ENCODE data around the gene PGAM2. TPM values are rescaled to one million over a fixed set of nuclear protein-coding genes. Genes with fewer than 3 reads are reported as not detected.

Gene PGAM2
- total RNA-seq, 1 donor from 2014 or later = 0.44 TPM

DNA sequence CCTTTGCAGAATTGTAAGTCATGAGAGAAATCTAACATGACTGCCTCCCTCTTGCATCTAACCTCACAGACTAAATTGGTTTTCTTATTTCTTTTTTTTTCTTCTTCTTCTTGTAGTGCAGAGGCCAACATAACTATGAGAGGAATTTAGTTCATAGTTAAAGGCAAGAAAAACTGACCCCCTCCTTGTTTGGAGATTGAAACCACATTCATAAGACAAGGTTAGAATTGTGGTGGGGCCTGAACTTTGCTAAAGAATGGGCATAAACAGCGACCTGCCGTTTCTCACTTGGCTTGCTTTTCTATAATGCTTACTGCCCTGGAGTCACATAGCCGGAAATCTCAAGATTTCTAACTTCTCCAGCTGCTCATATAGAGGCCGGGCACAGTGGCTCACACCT, 19.3 kb upstream of the PGAM2 start:
- peaks cover 32% of the 10 kb centered on the region for H3K4me1 ChIP-seq
- H3K9me3 ChIP-seq = no peaks in the 10 kb centered on the region
- peaks cover 9% of the 10 kb centered on the region for H3K36me3 ChIP-seq
- H3K4me3 ChIP-seq = no peak overlapping the region
- no peaks in the 10 kb centered on the region for H3K27me3 ChIP-seq (ENCODE audit: low read depth)
- DNase-seq = no peak
- intact Hi-C loops (cut with DNase I) = no loop called here
- peak overlapping the region; percentile 93 for H3K27ac ChIP-seq
- no peak for ATAC-seq
- TF ChIP-seq, protein P1, sequence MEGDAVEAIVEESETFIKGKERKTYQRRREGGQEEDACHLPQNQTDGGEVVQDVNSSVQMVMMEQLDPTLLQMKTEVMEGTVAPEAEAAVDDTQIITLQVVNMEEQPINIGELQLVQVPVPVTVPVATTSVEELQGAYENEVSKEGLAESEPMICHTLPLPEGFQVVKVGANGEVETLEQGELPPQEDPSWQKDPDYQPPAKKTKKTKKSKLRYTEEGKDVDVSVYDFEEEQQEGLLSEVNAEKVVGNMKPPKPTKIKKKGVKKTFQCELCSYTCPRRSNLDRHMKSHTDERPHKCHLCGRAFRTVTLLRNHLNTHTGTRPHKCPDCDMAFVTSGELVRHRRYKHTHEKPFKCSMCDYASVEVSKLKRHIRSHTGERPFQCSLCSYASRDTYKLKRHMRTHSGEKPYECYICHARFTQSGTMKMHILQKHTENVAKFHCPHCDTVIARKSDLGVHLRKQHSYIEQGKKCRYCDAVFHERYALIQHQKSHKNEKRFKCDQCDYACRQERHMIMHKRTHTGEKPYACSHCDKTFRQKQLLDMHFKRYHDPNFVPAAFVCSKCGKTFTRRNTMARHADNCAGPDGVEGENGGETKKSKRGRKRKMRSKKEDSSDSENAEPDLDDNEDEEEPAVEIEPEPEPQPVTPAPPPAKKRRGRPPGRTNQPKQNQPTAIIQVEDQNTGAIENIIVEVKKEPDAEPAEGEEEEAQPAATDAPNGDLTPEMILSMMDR (IDR thresholded peaks at IDR 0.05) = no peak

DNA sequence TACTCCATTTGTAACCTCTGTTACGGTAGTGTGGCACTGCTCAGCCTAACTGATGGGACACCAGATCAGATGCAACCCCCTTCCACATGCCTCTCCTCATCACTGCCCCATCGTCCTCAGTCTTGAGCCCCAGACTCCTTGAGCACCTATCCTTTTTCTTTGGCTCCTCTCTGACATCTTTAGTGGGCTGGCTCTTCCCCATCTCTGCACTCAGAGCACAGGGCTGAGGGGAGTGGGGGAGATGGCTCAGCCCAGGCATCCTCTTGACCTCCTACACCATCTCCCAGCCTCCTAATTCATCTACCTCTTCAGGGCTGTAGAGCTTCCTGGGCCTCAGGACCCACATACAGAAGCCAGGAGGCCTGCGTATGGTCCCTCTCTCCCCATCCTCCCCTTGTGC, 18.4 kb upstream of the PGAM2 start:
- no peaks in the 10 kb centered on the region for H3K27me3 ChIP-seq (ENCODE audit: low read depth)
- no peak overlapping the region for H3K4me3 ChIP-seq
- intact Hi-C loops (cut with DNase I) = no loop called here
- ATAC-seq (no peak), DNase-seq (peak; percentile 20)
- TF ChIP-seq, protein P1 (IDR thresholded peaks at IDR 0.05) = no peak
- H3K9me3 ChIP-seq = no peaks in the 10 kb centered on the region
- peak overlapping the region; percentile 93 for H3K27ac ChIP-seq
- H3K4me1 ChIP-seq = peaks cover 32% of the 10 kb centered on the region
- peaks cover 18% of the 10 kb centered on the region for H3K36me3 ChIP-seq

DNA sequence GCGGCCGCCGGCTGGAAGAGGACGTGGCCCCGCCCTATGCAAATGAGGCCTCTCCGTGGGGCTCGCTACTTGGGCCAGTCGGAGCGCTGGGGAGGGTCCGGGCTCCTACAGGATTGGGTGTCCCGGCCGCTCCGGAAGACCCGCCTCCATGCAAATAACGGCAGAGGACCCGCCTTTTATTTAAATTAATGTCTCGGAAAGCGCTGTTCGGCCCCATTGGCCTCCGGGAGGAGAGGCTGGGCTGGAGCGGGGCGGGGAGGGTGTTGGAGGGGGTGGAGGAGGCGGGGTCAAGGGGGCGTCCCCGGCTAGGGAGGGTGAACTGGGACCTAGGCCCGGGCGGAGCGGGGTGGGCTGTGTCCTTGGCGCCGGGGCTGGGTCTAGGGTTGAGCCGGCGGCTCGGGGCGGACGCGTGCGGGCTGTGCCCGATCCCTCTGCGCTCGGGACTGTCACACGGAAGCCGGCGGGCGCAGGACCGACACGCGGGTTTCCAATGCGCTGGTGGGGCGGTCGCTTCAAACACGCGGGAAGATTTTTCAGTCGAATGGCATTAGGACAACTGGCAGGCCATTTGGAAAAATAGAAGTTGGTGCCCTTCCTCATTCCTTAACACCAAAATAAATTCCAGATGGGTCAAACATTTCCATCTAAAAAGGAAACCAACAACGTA, 17.3 kb upstream of the PGAM2 start:
- H3K4me3 ChIP-seq = peak overlapping the region; percentile 90
- ATAC-seq (peak; percentile 98), DNase-seq (peak; percentile 100)
- H3K27ac ChIP-seq = peak overlapping the region; percentile 93
- intact Hi-C loops (cut with DNase I) = no loop called here
- no peaks in the 10 kb centered on the region for H3K9me3 ChIP-seq
- H3K4me1 ChIP-seq = peaks cover 30% of the 10 kb centered on the region
- peaks cover 30% of the 10 kb centered on the region for H3K36me3 ChIP-seq
- TF ChIP-seq, protein P1 (IDR thresholded peaks at IDR 0.05) = no peak
- no peaks in the 10 kb centered on the region for H3K27me3 ChIP-seq (ENCODE audit: low read depth)

DNA sequence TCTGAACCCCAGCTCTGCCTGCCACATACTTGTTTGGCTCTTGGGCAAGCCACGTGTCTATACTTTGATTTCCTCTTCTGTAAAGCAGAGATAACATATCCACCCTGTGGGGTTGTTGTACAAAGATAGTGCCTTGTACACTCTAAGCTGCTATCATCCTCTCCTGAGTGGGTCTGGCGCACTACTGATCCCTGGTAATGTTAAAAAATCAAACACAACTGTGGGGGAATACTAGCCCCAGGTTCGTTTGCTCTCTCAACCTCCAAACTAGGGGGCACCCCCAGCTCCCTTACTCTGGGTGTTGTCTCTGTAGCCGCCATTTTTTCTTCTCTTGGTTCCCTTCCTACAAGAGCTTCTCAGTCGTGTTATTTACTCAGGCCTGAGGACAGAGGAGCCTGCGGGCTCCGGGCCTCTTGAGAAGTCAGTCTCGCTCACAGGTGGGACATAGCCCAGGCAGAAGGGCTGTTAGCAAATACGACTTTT, 15.9 kb upstream of the PGAM2 start:
- H3K4me1 ChIP-seq = peaks cover 22% of the 10 kb centered on the region
- ATAC-seq (no peak), DNase-seq (peak; percentile 46)
- peaks cover 43% of the 10 kb centered on the region for H3K36me3 ChIP-seq
- no peaks in the 10 kb centered on the region for H3K27me3 ChIP-seq (ENCODE audit: low read depth)
- H3K4me3 ChIP-seq = peak overlapping the region; percentile 90
- TF ChIP-seq, protein P1 (IDR thresholded peaks at IDR 0.05) = no peak
- H3K27ac ChIP-seq = peak overlapping the region; percentile 93
- no peaks in the 10 kb centered on the region for H3K9me3 ChIP-seq
- intact Hi-C loops (cut with DNase I) = no loop called here

DNA sequence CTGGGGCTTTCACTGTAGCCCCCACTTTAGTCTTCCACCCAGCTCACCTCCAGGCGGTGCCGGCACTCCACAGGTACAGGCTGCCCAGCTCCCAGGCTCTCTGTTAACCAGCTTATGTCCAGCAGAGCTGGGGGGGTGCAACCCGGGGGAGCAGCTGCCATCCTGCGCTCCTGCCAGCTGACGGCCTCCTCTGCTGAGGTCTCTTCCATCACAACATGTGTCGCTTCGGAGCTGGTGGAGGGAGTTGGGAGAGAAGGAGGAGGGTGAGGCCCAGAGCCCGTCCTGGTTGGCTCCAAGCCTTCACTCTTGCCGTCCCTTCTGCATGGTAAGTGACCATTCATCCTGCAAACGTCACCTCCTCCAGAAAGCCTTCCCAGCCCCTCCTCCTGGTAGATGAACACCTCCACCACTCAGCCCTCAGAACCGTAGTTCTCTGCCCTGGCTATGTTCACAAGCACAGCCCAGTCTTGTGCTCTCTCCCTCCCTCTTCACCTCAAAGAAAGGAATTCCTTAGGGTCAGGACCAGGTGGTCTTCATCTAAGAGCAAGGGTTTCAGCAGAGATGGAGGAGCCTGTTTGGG, 15.4 kb upstream of the PGAM2 start:
- ATAC-seq = no peak
- Histone ChIP-seq H3K4me1 (peaks cover 22% of the 10 kb centered on the region), H3K27ac (no peak overlapping the region), H3K27me3 (ENCODE audit: low read depth) (no peaks in the 10 kb centered on the region), H3K36me3 (peaks cover 49% of the 10 kb centered on the region), H3K4me3 (peak overlapping the region; percentile 90), H3K9me3 (no peaks in the 10 kb centered on the region)
- intact Hi-C loops (cut with DNase I) = no loop called here
- TF ChIP-seq, protein P1 (IDR thresholded peaks at IDR 0.05) = no peak
- peak; percentile 41 for DNase-seq

Data from lower lobe of right lung (tissue), 2 donors.